Fibroblast of lung (primary cell): Measurements from ENCODE around the gene SDE2.

Source experiments
- CTCF ChIP-seq, 2 donors: IDR thresholded peaks in 1 of 2; conservative IDR thresholded peaks in 1 of 2; 1 replicate in 1 of 2; 2 replicates in 1 of 2; pipeline ENCODE4 v1.5.1; 2011 to 2012; ENCODE audit warnings: low read length in 2 of 2, control low read depth in 1 of 2, inconsistent platforms in 1 of 2, low read depth in 1 of 2, mild to moderate bottlenecking in 1 of 2
- EZH2 ChIP-seq: IDR thresholded peaks from 2 replicates; pipeline ENCODE4 v1.5.1; 2012; ENCODE audit warnings: low read length, control low read depth, mild to moderate bottlenecking; ENCODE audit errors: missing control alignments

- TF ChIP-seq CTCF (conservative IDR thresholded peaks at IDR 0.05 in 1 of 2, IDR thresholded peaks at IDR 0.05 in 1 of 2; ENCODE audit: low read depth in 1 of 2, low read length in 2 of 2) = no peak
- TF ChIP-seq EZH2 = no peak
These were observed 10.5 kb upstream of the SDE2 start for GRCh38 chr1:226009650-226010044.
